ENCODE data around the gene NUDT17.
A peak's percentile ranks its signal among the peaks of the same experiment; 100 is the strongest.

NUDT17 gene

GRCh38 chr1:145868232-145868631, 22.8 kb downstream of the NUDT17 start:
- in situ Hi-C loops (cut with HindIII; ENCODE audit: low pct_ligation_motif_present, low sequenced_read_pairs) = no loop called here
- H3K4me3 ChIP-seq (ENCODE audit: low read depth, low read length) = no peak overlapping the region
- no peak for DNase-seq
- no peaks in the 10 kb centered on the region for H3K36me3 ChIP-seq (replicated peaks)
- no peak for TF ChIP-seq CTCF (IDR thresholded peaks at IDR 0.05; ENCODE audit: low read depth, low read length, missing control alignments)
- H3K27ac ChIP-seq = no peak overlapping the region
- H3K27me3 ChIP-seq (replicated peaks) = no peaks in the 10 kb centered on the region

- no peaks in the 10 kb centered on the region for H3K27me3 ChIP-seq (replicated peaks)
- no peaks in the 10 kb centered on the region for H3K36me3 ChIP-seq (replicated peaks)
- H3K27ac ChIP-seq = no peak overlapping the region
- peak overlapping the region; percentile 49 for H3K4me3 ChIP-seq (ENCODE audit: low read depth, low read length)
- in situ Hi-C loops (cut with HindIII; ENCODE audit: low pct_ligation_motif_present, low sequenced_read_pairs) = no loop called here
- DNase-seq = no peak
- TF ChIP-seq CTCF (IDR thresholded peaks at IDR 0.05; ENCODE audit: low read depth, low read length, missing control alignments) = peak; percentile 4
Observed at GRCh38 chr1:145871994-145872924, 26.8 kb downstream of the NUDT17 start.

- TF ChIP-seq CTCF (IDR thresholded peaks at IDR 0.05; ENCODE audit: low read depth, low read length, missing control alignments) = no peak
- in situ Hi-C loops (cut with HindIII; ENCODE audit: low pct_ligation_motif_present, low sequenced_read_pairs) = no loop called here
Observed at GRCh38 chr1:145874646-145875045, 29.2 kb downstream of the NUDT17 start.

GRCh38 chr1:145877923-145878486, 32.6 kb downstream of the NUDT17 start:
- Histone ChIP-seq H3K27ac (no peak overlapping the region), H3K36me3 (replicated peaks) (no peaks in the 10 kb centered on the region), H3K4me3 (ENCODE audit: low read depth, low read length) (no peak overlapping the region), H3K27me3 (replicated peaks) (no peaks in the 10 kb centered on the region)
- DNase-seq = peak; percentile 9
- in situ Hi-C loops (cut with HindIII; ENCODE audit: low pct_ligation_motif_present, low sequenced_read_pairs) = no loop called here
- TF ChIP-seq CTCF (IDR thresholded peaks at IDR 0.05; ENCODE audit: low read depth, low read length, missing control alignments) = no peak

More at GRCh38 chr1:145874646-145875045, 29.2 kb downstream of the NUDT17 start:
- no peak for DNase-seq
- Histone ChIP-seq H3K27me3 (replicated peaks) (no peaks in the 10 kb centered on the region), H3K27ac (no peak overlapping the region), H3K36me3 (replicated peaks) (no peaks in the 10 kb centered on the region), H3K4me3 (ENCODE audit: low read depth, low read length) (no peak overlapping the region)

- Histone ChIP-seq H3K36me3 (replicated peaks) (no peaks in the 10 kb centered on the region), H3K27ac (no peak overlapping the region), H3K4me3 (ENCODE audit: low read depth, low read length) (no peak overlapping the region), H3K27me3 (replicated peaks) (no peaks in the 10 kb centered on the region)
- no peak for TF ChIP-seq CTCF (IDR thresholded peaks at IDR 0.05; ENCODE audit: low read depth, low read length, missing control alignments)
- in situ Hi-C loops (cut with HindIII; ENCODE audit: low pct_ligation_motif_present, low sequenced_read_pairs) = no loop called here
- no peak for DNase-seq
Observed at GRCh38 chr1:145878724-145879123, 33.3 kb downstream of the NUDT17 start.

Measured in brain microvascular endothelial cell (primary cell).